ENCODE data around the gene RAB11FIP4.
A peak's percentile ranks its signal among the peaks of the same experiment; 100 is the strongest.

The RAB11FIP4 gene

DNA sequence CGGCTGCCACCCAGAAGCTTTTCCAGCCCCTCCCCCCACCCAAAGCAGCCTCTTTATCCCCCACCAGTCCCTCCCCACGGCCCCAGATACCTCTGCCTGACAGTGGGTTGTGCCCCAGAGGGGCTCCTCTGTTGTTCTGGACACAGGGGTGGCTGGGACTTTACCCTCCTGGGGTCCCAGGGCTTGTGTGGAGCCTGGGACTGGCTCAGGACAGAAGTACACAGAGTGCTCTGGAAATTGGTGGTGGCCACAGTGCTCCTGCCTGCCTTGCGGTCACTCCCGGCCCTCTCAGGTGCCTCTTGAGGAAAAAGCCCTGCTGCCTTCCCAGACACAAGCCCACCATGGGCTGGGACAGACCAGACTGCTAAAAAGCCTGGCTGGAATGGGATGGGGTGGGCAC lies 68.2 kb downstream of the RAB11FIP4 start:
- DNase-seq (ENCODE audit: low spot score) = no peak

DNA sequence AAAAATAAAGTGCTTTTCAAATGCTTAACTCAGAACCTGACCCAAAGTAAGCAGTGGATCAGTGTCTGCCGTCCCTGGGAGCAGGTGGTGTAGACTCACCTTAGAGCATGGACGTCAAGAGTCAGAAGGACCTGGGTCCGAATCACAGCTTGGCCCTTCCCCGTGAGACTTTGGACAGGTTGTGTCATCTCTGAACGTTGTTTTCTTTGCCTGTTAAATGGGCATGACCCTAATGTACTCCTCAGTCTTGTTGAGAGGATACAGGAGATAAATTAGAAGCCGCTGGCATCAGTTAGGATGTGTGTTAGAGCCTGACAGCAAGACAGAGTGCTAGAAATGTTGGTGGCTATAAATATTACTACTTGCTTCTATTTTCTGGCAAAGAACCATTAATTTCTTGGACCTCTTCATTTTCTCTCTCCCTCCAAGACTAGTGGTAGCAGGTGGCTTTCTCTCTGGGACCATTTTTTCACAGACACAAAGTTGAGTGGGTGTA lies 68.8 kb downstream of the RAB11FIP4 start:
- no peak for DNase-seq (ENCODE audit: low spot score)

DNA sequence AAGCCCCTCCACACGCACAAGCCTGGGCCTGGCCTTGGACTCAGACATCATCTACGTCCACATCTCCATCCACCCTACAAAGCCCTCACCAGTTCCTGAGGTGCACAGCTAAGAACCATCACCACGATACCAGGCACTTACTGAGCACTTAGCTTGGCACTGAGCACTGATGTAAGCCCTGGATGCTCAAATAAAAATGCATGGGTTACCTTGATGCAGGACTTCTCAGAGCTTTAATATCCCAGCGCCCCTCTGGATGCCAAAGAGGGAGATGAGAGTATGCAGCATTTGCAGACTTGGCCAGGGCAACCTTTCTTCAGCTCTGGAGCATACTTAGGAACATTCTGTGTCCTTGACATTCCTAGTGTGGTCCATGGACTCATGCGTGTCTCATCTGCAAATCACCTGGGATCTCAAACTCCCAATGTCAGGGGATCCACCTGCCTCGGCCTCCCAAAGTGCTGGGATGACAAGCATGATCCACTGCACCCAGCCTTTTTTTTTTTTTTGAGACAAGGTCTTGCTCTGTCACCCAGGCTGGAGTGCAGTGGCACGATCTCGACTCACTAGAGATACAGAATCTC lies 69.8 kb downstream of the RAB11FIP4 start:
- DNase-seq (ENCODE audit: low spot score) = no peak

GRCh38 chr17:31462261-31462660 lies 70.8 kb downstream of the RAB11FIP4 start:
- DNase-seq (ENCODE audit: low spot score) = peak; percentile 20

DNA sequence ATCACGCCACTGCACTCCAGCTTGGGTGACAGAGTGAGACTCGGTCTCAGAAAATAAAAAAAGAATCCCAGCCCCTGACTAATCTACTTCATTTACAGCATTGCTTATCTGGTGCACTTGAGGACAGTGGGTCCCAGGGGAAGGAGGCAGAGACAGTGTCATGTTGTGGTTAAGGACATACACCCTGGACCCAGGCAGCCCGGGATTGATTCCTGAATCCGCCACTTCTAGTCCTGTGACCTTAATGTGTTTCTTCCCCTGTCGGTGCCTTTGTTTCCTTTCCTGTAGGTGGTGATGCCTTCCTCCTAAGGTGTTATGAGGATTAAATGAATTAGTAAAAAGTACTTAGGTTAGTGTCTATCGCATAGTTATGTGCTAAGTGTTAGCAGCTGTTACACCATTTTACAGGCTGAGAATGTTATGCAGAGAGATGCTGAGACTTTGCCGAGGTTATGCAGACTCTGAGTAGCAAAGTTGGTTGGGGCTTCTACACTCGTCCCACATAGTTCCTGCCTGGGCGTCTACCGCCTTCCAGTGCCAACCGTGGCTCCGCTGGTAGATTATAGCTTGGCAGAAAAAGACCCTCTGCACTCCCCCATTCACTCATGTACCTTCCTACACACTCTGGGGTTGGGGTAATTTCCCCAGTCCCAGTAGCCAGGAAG lies 74.8 kb downstream of the RAB11FIP4 start:
- no peak for DNase-seq (ENCODE audit: low spot score)

GRCh38 chr17:31467502-31468256 lies 76.2 kb downstream of the RAB11FIP4 start:
- DNase-seq (ENCODE audit: low spot score) = no peak

GRCh38 chr17:31469959-31470358 lies 78.5 kb downstream of the RAB11FIP4 start:
- DNase-seq (ENCODE audit: low spot score) = no peak

- no peak for DNase-seq (ENCODE audit: low spot score)
These were observed 79.1 kb downstream of the RAB11FIP4 start for GRCh38 chr17:31470592-31470991.

GRCh38 chr17:31472137-31472536 lies 80.7 kb downstream of the RAB11FIP4 start:
- no peak for DNase-seq (ENCODE audit: low spot score)

- no peak for DNase-seq (ENCODE audit: low spot score)
These were observed 84.1 kb downstream of the RAB11FIP4 start for GRCh38 chr17:31475378-31476162.

DNA sequence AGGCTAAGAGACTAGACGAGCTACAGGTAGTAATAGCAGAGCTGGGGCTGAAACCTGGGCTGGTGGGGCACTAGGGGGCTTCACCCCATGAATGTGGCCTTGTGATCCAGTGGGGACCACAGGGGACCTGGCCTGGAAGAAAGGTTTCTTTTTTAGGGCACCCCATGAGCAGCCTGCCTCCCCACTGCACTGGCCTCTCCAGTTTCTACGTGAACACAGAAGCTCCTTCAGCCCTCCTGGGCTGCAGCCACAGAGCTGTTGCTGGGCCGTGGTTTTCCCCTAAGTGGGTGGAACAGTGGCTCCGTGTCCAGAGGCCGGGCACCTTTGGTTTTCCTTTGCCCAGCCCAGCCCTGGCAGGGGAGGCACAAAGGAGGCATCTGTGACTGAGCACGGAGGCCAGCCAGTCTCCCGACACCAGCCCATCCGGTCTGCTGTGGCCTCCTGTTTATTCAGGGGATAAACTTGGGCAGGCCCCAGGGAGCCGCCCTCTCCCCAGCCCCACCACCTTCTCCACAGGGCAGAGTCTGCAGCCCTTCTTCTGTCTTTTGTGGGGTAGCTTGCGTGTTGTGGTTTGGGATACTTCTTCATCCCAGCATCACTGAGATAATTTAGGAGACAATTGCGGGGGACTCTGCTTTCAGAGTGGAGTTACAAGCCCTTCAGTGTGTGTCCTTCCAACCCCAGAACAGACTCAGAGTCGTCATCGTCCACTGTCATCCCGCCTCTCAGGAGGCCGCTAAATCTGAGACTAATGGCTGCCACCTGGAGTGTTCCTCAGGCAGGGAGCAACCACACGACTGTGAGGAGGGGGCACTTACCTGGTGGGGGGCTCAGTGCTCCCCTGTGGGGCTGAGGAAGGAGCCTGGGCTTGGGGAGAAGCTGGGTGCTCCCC lies 85.3 kb downstream of the RAB11FIP4 start:
- DNase-seq (ENCODE audit: low spot score) = no peak

- DNase-seq (ENCODE audit: low spot score) = no peak
These were observed 86.1 kb downstream of the RAB11FIP4 start for GRCh38 chr17:31477417-31478055.

GRCh38 chr17:31479062-31479408 lies 87.6 kb downstream of the RAB11FIP4 start:
- no peak for DNase-seq (ENCODE audit: low spot score)

- no peak for DNase-seq (ENCODE audit: low spot score)
These were observed 88.0 kb downstream of the RAB11FIP4 start for GRCh38 chr17:31479524-31479923.

- no peak for DNase-seq (ENCODE audit: low spot score)
These were observed 88.6 kb downstream of the RAB11FIP4 start for GRCh38 chr17:31480067-31480466.

DNA sequence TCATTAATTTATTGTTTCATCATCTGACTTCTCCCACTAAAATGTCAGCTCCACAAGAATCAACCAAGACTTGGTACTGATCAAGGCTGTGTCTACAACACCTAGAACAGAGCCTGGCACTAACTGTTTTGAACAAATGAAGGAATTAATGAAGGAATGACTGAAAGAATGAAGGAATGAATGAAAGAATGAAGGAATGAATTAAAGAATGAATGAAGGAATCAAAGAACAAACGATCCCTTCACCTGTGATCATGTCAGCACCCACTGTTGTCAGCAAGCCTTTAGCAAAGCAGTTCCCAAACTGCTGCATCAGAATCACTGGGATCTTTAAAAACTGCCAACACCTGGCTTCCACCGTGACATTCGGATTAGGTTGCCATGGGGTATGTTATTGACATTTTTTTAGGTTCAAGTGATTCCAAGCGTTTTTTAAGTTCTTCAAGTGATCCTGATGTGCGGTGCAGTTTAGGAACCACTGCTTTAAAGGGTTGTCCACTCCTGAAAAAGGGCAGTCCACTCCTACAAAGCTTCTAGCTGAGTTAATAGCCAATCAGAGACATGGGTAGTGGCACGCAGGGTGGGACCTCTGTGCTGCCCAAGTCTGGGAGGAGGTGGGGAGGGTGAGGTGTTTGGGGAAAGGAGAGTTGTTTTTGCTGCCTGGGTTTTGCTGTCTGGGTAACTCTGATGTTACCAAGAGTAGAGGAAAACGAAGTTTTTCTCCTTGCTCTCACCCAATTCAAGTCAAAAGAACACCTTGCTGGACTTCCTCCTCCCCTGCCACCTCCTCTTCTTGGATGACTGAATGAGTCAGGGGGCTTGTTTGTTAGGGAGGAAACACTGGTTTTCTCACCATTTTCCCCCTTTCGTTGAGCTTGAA lies 89.7 kb downstream of the RAB11FIP4 start:
- DNase-seq (ENCODE audit: low spot score) = no peak

- DNase-seq (ENCODE audit: low spot score) = no peak
These were observed 90.3 kb downstream of the RAB11FIP4 start for GRCh38 chr17:31481783-31482081.

DNA sequence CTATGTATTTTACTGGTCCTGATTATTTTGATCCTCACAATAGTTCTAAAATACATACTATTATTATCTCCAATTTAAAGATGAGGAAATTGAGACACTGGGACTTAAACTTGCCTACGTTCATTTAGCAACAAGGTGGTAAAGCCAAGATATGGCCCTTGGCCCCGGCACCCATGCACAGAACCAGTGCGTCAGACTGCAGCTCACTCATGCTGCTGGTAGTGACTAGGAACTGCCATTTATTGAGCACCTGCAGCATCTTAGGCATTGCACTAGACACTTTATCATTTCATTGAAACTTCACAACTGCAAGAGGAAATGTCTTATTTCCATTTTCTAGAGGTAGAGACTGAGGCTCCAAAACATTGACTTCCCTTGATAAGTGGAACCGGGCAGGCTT lies 93.3 kb downstream of the RAB11FIP4 start:
- no peak for DNase-seq (ENCODE audit: low spot score)

DNA sequence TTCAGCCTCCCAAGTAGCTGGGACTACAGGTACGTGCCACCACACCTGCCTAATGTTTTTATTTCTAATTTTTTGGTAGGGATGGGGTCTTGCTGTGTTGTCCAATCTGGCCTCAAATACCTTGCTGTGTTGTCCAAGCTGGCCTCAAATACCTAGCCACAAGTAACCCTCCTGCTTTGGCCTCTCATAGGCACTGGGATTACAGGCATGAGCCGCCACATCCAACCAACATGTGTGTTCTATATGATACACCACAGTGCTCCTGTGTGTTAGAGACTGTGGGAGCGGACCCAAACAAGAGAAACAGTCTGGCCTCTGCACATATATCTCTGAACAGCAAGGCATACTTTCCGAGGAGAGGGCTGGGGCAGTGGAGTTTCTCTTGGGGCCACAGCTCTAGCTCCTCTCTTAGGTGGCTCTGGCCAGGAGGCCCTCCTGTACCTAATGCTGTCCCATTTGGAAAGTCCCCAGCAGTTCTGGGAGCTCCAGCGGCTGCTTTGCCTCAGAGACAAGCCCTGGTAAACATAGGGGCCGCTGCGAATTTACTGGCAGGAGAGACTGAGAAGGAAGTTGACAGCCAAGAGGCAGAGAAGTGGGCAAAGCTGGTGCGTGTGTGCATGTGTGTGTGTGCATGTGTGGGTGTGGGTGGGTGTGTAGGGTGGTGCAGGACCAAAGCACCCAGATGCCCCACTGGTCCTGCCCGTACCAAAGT lies 95.0 kb downstream of the RAB11FIP4 start:
- DNase-seq (ENCODE audit: low spot score) = no peak
